H1 (cell line): ENCODE results near the gene MDFIC.

Source experiments
- BCL11A ChIP-seq, 2 experiments: IDR thresholded peaks; one replicate each; pipeline ENCODE4 v1.6.1; 2011; ENCODE audit warnings: low read depth in 2 of 2, low read length in 2 of 2, mild to moderate bottlenecking in 2 of 2
- BRCA1 ChIP-seq: IDR thresholded peaks from 2 replicates; pipeline ENCODE4 v1.6.1; 2012; ENCODE audit warnings: low read depth, low read length, improper control_type of control experiment
- CREB1 ChIP-seq: IDR thresholded peaks from 2 replicates; pipeline ENCODE4 v1.6.1; 2012; ENCODE audit warnings: inconsistent platforms
- GABPA ChIP-seq: IDR thresholded peaks from 2 replicates; pipeline ENCODE4 v1.6.1; 2011; ENCODE audit warnings: mild to moderate bottlenecking, low read length, moderate library complexity, borderline replicate concordance; ENCODE audit not compliant: insufficient read depth
- HDAC2 ChIP-seq, 2 experiments: fragments of 300-600 bp in 1 of 2; sonication (generic) in 1 of 2; IDR thresholded peaks; 2 replicates each; pipeline ENCODE4 v1.6.1; 2011 to 2012; ENCODE audit warnings: low read depth in 2 of 2, low read length in 2 of 2, mild to moderate bottlenecking in 2 of 2, moderate library complexity in 2 of 2, borderline replicate concordance in 1 of 2, inconsistent platforms in 1 of 2
- JUN ChIP-seq: IDR thresholded peaks from 2 replicates; pipeline ENCODE4 v1.6.1; 2011; ENCODE audit warnings: low read depth, mild to moderate bottlenecking, improper control_type of control experiment, low read length
- JUND ChIP-seq: IDR thresholded peaks from 2 replicates; pipeline ENCODE4 v1.6.1; 2011; ENCODE audit warnings: mild to moderate bottlenecking, improper control_type of control experiment, low read length
- KDM1A ChIP-seq: fragments of 200-600, 300-600 bp; sonication (generic); IDR thresholded peaks from 2 replicates; pipeline ENCODE4 v1.7.1; 2016; ENCODE audit warnings: mild to moderate bottlenecking, low read length, borderline replicate concordance
- SIN3A ChIP-seq, 2 experiments: IDR thresholded peaks in 1 of 2; conservative IDR thresholded peaks in 1 of 2; 2 replicates each; pipeline ENCODE4 v1.6.1; 2011 to 2012; ENCODE audit warnings: low read length in 2 of 2, improper control_type of control experiment in 1 of 2, low read depth in 1 of 2, mild to moderate bottlenecking in 1 of 2
- SIX5 ChIP-seq: IDR thresholded peaks from 2 replicates; pipeline ENCODE4 v1.6.1; 2011; ENCODE audit warnings: mild to moderate bottlenecking, low read depth, low read length
- SP2 ChIP-seq: IDR thresholded peaks from 2 replicates; pipeline ENCODE4 v1.6.1; 2012; ENCODE audit warnings: mild to moderate bottlenecking, low read length, inconsistent platforms
- TF ChIP-seq, protein P1 (sequence below), 3 experiments: IDR thresholded peaks; 1 replicate in 2 of 3; 2 replicates in 1 of 3; pipeline versions ENCODE4 v1.5.1 to v1.6.1; 2011; ENCODE audit warnings: low read length in 3 of 3, mild to moderate bottlenecking in 3 of 3, inconsistent platforms in 2 of 3, low read depth in 1 of 3, moderate library complexity in 1 of 3; ENCODE audit not compliant: insufficient read depth in 1 of 3; ENCODE audit errors: control extremely low read depth in 1 of 3

DNA sequence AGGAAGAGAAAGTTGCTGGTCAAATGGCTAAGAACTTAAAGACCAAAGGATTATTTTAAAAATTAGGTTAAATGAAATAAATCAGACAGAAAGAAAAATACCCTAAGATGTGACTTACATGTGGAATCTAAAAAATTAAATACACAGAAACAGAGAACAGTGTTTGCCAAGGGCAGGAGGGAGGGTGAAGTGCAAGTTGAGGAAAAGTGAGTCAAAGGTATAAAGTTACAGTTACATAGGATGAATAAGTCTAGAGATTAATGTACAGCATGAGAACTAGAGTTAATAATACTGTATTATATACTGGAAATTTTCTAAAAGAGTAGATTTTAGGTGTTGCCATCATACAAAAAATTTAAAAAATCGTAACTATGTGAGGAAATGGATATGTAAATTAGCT is 146.3 kb downstream of the MDFIC start:
- TF ChIP-seq KDM1A (no peak), GABPA (no peak), HDAC2 (IDR thresholded peaks at IDR 0.05; ENCODE audit: borderline replicate concordance in 1 of 2, low read depth in 2 of 2, low read length in 2 of 2) (no peak), CREB1 (no peak), SIN3A (conservative IDR thresholded peaks at IDR 0.05 in 1 of 2, IDR thresholded peaks at IDR 0.05 in 1 of 2; ENCODE audit: low read depth in 1 of 2, low read length in 2 of 2) (no peak), JUN (no peak), BRCA1 (no peak), SP2 (no peak), BCL11A (IDR thresholded peaks at IDR 0.05; ENCODE audit: low read depth in 2 of 2, low read length in 2 of 2) (no peak), JUND (no peak), SIX5 (no peak)
- TF ChIP-seq, protein P1, sequence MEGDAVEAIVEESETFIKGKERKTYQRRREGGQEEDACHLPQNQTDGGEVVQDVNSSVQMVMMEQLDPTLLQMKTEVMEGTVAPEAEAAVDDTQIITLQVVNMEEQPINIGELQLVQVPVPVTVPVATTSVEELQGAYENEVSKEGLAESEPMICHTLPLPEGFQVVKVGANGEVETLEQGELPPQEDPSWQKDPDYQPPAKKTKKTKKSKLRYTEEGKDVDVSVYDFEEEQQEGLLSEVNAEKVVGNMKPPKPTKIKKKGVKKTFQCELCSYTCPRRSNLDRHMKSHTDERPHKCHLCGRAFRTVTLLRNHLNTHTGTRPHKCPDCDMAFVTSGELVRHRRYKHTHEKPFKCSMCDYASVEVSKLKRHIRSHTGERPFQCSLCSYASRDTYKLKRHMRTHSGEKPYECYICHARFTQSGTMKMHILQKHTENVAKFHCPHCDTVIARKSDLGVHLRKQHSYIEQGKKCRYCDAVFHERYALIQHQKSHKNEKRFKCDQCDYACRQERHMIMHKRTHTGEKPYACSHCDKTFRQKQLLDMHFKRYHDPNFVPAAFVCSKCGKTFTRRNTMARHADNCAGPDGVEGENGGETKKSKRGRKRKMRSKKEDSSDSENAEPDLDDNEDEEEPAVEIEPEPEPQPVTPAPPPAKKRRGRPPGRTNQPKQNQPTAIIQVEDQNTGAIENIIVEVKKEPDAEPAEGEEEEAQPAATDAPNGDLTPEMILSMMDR (IDR thresholded peaks at IDR 0.05; ENCODE audit: control extremely low read depth in 1 of 3, insufficient read depth in 1 of 3, low read depth in 1 of 3, low read length in 3 of 3): no peak
